NCI-H510A treated with DMSO at 0.1 percent for 48 hours (cell line): Measurements from ENCODE around the gene FOXE1.

Experiments used
- DNase-seq: peaks from one replicate; lab custom pipeline; 2025; lab: John Stamatoyannopoulos, UW

Gene FOXE1

GRCh38 chr9:97848480-97849237, 4.4 kb upstream of the FOXE1 start:
- no peak for DNase-seq

GRCh38 chr9:97849980-97850379, 3.0 kb upstream of the FOXE1 start:
- DNase-seq = no peak

- DNase-seq = no peak
Measured at GRCh38 chr9:97850746-97851445, 2.1 kb upstream of the FOXE1 start.

GRCh38 chr9:97851446-97851883, 1.6 kb upstream of the FOXE1 start:
- DNase-seq = no peak

GRCh38 chr9:97852001-97852398, 1.0 kb upstream of the FOXE1 start:
- DNase-seq = peak; percentile 5

GRCh38 chr9:97852399-97853055, 499 bp upstream of the FOXE1 start:
- no peak for DNase-seq

GRCh38 chr9:97853844-97854695, 1.0 kb downstream of the FOXE1 start:
- DNase-seq = peak; percentile 67

GRCh38 chr9:97854696-97855485, 1.9 kb downstream of the FOXE1 start:
- DNase-seq = no peak

- no peak for DNase-seq
Measured at GRCh38 chr9:97855486-97855875, 2.5 kb downstream of the FOXE1 start.

- no peak for DNase-seq
Measured at GRCh38 chr9:97855899-97856298, 2.9 kb downstream of the FOXE1 start.

- DNase-seq = no peak
Measured at GRCh38 chr9:97856857-97857605, 4.0 kb downstream of the FOXE1 start.

- no peak for DNase-seq
Measured at GRCh38 chr9:97857606-97858392, 4.8 kb downstream of the FOXE1 start.

- no peak for DNase-seq
Measured at GRCh38 chr9:97858393-97858713, 5.3 kb downstream of the FOXE1 start.

- DNase-seq = no peak
Measured at GRCh38 chr9:97858826-97859225, 5.8 kb downstream of the FOXE1 start.

GRCh38 chr9:97859346-97859745, 6.3 kb downstream of the FOXE1 start:
- no peak for DNase-seq

GRCh38 chr9:97860451-97861147, 7.6 kb downstream of the FOXE1 start:
- DNase-seq = no peak

- DNase-seq = no peak
Measured at GRCh38 chr9:97861148-97861475, 8.1 kb downstream of the FOXE1 start.

- DNase-seq = no peak
Measured at GRCh38 chr9:97863314-97863713, 10.3 kb downstream of the FOXE1 start.

GRCh38 chr9:97864396-97864795, 11.4 kb downstream of the FOXE1 start:
- no peak for DNase-seq
